Activated CD4-positive, alpha-beta T cell treated with anti-CD3 and anti-CD28 coated beads, Interleukin-2, amount 50 U/mL, for 48 hours (primary cell): ENCODE data around the gene ZCCHC4.

Source experiments
- DNase-seq, 2 experiments: peaks; one replicate each; pipeline ENCODE4 v3.0.0-alpha.2; 2020

ZCCHC4 gene

DNA sequence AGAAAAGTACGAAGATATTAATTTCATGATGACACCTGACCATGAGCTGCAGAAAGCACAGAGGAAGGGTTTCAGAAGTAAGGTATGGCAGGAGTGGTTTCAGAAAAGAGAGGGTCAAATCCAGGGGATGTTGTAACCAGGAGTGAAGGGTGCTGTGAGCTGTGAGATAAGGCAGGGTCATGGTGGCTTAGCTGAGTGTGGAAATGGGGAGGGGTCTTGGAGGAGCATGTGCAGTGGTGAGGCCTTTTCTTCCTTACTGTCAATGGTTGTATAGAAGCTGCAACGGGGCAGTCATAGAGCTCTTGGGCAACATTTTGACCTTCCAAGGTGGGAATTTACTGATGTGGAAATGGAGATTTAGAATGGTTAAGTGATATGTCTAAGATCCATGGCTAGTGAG lies 67.0 kb downstream of the ZCCHC4 start:
- no peak for DNase-seq

DNA sequence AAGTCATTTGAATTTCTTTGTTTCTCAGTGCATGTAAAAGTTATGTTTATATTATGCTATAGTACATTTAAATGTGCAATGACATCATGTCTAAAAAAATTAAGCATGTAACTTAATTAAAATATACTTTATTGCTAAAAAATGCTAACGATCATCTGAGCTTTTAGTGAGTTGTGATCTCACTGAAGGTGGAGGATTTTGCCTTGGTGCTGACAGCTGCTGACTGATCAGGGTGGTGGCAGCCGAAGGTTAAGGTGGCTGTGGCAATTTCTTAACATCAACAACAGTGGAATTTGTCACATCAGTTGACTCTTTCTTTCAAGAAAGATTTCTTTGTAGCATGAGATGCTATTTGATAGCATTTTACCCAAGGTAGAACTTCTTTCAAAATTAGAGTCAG lies 71.1 kb downstream of the ZCCHC4 start:
- DNase-seq: no peak

DNA sequence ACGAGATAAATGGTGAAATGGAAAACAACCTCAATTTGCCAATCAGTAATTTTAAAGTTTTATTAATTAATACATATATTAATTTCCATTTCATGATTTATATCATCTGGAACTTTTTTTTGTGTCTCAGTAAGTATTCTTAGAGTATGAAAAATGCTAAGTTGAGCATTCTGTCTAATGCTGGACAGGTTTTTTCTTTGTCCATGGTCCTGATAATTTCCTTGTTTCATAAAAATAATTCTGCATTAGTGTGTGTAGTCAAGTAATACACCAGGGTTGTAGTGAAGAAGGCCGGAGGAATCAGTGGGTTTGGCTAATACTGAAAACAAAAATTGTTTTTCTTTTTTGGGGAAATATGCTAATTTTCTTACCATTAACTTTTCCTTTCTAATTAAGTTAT lies 74.4 kb downstream of the ZCCHC4 start:
- DNase-seq: no peak

DNA sequence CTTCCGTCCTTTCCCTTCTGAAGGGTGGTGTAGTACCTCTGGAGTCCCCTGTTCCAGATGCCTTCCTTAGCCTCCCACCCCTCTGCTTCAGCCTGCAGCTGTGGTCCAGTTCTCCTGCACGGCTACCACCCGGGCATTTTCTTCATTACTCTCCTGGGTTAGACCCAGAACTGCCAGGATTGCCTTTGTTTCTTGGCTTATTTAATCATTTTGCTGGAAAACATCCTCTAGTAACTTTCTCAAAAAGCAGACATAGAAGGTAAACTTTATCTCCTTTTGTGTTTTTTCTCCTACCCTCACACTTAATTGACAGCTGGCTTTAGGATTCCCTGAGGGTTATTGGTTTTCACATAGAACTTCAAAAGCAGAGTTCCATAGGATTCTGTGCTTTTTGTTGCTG lies 84.7 kb downstream of the ZCCHC4 start:
- DNase-seq: no peak

DNA sequence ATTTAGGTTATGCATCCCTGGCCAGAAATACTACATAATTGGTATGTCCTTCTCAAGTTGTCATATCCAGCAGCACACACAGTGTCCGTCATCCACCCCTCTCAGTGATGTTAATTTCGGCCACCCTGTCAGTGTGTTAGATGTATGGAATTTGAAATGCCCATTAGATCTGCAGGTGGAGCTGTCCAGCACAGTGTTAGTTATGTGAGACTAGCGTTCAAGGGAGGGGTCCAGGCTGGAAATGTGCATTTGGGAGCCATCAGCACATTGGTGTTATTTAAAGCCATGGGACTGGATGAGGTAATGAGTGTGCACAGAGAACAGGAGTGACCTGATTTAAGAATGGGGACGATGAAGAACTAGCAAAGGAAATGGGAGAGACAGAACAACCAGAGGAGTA lies 86.9 kb downstream of the ZCCHC4 start:
- no peak for DNase-seq

DNA sequence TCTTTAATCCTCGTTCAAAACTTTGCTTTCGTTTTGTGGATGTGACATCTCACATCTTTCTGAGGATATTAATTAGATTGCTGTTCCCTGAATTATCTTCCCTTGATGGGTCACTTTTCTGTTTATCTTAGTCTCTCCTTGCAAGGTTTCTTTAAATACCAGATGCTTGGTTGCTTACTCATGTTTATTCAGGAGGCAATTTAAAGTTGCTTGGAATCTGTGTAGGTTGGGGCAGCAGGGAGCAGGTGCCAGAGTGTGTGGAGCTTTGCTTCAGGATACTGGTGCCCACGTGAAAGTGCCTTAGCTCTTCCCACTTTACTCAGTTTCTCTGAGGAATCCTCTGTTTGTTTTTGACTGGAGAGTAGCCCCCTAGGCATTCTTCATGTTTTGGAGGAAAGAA lies 88.5 kb downstream of the ZCCHC4 start:
- no peak for DNase-seq

DNA sequence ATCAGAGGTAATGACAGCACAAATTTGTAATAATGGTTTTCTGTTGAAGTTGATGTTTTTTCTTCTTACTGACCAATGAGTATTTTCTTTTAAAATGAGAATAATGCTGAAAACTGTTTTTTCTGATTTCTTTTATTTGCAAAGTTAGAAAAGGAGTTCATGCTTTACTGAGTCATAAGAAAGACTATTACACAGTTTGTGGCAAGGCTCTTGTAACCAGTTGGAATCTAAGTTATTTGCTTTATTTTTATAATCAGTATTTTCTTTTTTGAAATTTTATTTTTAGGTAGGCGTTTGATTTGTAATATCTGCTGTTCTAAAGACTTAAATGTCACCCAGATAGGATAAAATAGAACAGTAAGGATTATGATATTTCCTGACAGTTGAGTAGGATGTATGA lies 89.9 kb downstream of the ZCCHC4 start:
- no peak for DNase-seq

DNA sequence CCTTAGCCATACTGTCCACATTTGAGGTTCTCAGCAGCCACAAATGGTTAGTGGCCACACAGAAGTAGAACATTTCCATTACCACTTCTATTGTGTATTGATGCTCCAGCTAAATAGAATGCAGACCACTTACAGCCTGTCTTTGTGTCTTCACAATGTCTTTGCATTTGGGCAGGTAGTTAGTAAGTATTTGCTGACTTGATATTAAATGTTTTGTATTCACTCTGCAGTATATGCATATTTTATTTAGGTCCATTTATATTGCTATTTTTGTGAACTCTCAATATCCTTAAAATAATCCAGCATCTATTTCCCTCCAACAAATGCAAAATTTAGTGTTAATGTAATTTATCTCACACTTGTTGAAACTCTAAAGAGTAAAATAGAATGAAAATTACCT lies 91.1 kb downstream of the ZCCHC4 start:
- no peak for DNase-seq

DNA sequence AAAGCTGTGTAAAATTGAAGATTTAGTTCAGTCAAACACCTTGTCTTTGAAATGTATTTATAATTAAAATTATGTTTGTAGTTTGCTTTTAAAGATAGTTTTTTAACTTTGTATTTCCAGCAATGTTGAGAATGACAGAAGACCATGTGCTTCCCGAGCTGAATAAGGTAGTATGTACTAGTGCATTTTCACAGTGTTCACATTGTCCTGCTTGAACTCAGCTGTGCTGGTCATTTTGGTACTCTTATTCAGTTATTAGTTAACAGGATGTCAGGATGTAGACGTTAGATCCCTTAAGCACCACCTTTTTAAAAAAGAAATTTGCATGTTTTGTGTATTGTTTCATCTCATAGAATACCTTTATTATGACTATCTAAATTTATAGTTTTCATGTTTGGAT lies 92.9 kb downstream of the ZCCHC4 start:
- no peak for DNase-seq

DNA sequence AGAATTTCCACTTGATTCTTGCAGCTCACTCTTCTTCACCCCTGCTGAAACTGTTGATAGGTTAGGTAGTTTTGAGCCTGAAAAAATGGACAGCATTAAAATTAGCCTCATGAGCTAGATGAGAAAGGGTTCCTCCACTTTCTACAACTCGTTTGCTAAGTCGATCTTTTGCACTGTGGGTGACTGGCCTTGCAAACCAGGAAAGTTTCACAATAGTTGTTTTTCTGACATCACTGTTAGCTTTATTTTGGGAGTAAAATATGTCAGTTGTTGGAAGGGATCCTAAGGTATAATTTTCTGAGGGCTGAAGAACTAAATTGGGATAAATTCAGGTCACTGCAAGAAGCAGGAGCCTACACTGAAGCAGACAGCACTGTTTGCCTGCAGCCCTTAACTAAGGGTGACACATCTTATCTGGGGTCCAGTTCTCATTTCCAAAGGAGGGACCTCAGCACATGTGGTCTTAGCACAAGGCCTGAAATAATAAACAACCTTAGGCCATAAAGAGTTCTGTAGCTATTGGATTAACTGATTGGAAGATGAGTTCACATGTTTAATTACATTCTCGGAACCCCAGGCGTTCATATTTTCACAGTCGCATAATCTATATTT lies 93.6 kb downstream of the ZCCHC4 start:
- DNase-seq: no peak

DNA sequence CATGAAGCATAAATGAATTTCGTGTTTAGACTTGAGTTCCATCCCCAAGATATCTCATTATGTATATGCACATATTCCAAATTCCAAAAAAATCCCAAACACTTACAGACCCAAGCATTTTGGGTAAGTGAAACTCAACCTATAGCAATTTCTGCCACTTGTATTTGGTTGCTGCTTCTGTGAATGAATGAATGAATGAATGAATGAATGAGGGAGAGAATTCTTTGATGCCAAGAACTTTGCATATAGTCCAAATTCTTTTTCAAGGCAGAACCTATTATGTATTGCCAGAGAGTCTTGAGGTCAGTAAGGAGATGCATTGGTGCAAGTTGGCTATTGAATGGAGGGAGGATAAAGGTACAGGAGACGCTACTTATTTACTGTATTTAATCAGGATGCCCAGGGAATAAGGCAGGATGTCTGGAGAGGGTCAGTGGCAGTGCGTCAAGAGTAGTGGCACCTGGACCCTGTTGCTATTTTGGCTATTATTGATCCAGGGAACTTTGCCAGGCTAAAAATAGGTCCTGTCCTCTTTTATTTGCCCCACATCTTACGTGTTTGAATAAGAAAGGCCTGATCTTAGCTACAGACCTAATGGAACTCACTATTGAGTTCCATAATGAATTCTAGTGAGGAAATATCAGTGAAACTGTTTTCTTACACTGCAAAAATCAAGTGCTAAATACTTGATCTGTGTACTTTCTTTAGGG lies 98.4 kb downstream of the ZCCHC4 start:
- no peak for DNase-seq

DNA sequence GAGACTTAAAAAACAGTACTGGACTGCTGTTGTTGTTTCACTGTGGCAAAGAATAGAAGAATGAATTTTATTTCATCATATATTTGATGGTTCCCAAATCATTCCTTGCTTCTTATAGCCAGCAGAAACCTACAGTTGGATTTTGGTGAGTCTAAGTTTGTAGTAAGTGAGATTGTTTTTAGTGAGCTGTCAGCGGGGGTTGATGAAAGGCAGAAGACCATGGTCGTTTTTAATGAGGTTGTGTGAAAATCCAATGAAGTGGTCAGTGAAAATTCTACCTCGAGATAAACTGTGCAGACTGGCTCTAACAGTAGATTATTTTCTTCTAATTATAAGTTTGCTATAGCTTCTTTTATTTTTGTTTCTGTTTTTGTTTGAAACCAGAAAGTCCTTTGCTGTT lies 100.7 kb downstream of the ZCCHC4 start:
- no peak for DNase-seq

DNA sequence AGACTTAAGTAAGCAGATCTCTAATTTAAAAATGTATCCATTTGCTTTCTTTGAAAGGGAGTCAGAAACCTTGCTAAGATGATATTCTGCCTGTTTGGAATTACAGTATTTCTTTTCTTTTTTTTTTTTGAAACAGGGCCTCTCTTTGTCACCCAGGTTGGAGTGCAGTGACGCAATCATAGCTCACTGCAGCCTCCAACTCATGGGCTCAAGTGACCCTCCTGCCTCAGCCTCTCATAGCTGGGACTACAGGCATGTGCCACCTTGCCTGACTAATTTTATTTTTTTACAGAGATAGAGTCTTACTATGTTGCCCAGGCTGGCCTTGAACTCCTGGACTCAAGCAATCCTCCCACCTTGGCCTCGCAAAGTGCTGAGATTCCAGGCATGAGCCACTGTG lies 104.4 kb downstream of the ZCCHC4 start:
- DNase-seq: no peak
